Astrocyte (in vitro differentiated cells and primary cell): ENCODE measurements around the gene SLC29A3. TPM values are rescaled to one million over a fixed set of nuclear protein-coding genes. Genes with fewer than 3 reads are reported as not detected.

ENCODE experiments used
- DNase-seq: peaks from one replicate; pipeline ENCODE4 v3.0.0-alpha.2; 2010; ENCODE audit warnings: low read depth
- FAIRE-seq: peaks from 2 replicates; lab custom pipeline; 2011; peaks lifted over from hg19 to GRCh38; lab: Jason Lieb, UNC
- H2AFZ ChIP-seq: 2 replicates; pipeline ENCODE4 v1.6.0; 2012; ENCODE audit warnings: low read depth, low read length, inconsistent platforms
- H3K27ac ChIP-seq: 2 replicates; pipeline ENCODE4 v1.5.1; 2011; ENCODE audit warnings: low read depth, low read length, inconsistent platforms
- H3K27me3 ChIP-seq: 2 replicates; pipeline ENCODE4 v1.6.0; 2011; ENCODE audit warnings: low read length, inconsistent platforms; ENCODE audit not compliant: insufficient read depth
- H3K36me3 ChIP-seq: 2 replicates; pipeline ENCODE4 v1.5.1; 2011; ENCODE audit warnings: low read length, inconsistent platforms; ENCODE audit not compliant: insufficient read depth
- H3K4me1 ChIP-seq: 2 replicates; pipeline ENCODE4 v1.5.1; 2011; ENCODE audit warnings: low read length, inconsistent platforms; ENCODE audit not compliant: insufficient read depth
- H3K4me2 ChIP-seq: 2 replicates; pipeline ENCODE4 v1.6.0; 2012; ENCODE audit warnings: low read length, inconsistent platforms
- H3K4me3 ChIP-seq: 2 replicates; pipeline ENCODE4 v1.5.1; 2011; ENCODE audit warnings: low read depth, mild to moderate bottlenecking, low read length, inconsistent platforms; ENCODE audit not compliant: insufficient read depth
- H3K79me2 ChIP-seq: 2 replicates; pipeline ENCODE4 v1.6.0; 2012; ENCODE audit warnings: mild to moderate bottlenecking, low read length, inconsistent platforms; ENCODE audit not compliant: insufficient read depth
- H3K9ac ChIP-seq: 2 replicates; pipeline ENCODE4 v1.6.0; 2012; ENCODE audit warnings: mild to moderate bottlenecking, low read length, inconsistent platforms
- H3K9me3 ChIP-seq: 2 replicates; pipeline ENCODE4 v1.5.1; 2012; ENCODE audit warnings: low read depth, mild to moderate bottlenecking, low read length, inconsistent platforms; ENCODE audit not compliant: insufficient read depth
- H4K20me1 ChIP-seq: 2 replicates; pipeline ENCODE4 v1.6.0; 2012; ENCODE audit warnings: low read length, inconsistent platforms; ENCODE audit not compliant: insufficient read depth
- H3K27ac Mint-ChIP-seq: one replicate; pipeline ENCODE4 v1.8.0; 2021; ENCODE audit warnings: mild to moderate bottlenecking, mixed read lengths; ENCODE audit not compliant: unreplicated experiment
- H3K27me3 Mint-ChIP-seq: one replicate; pipeline ENCODE4 v1.8.0; 2021; ENCODE audit warnings: low read depth, mixed read lengths; ENCODE audit not compliant: unreplicated experiment
- H3K36me3 Mint-ChIP-seq: one replicate; pipeline ENCODE4 v1.8.0; 2021; ENCODE audit warnings: low read depth, mixed read lengths; ENCODE audit not compliant: unreplicated experiment
- H3K4me1 Mint-ChIP-seq: one replicate; pipeline ENCODE4 v1.8.0; 2021; ENCODE audit warnings: low read depth, mixed read lengths; ENCODE audit not compliant: unreplicated experiment
- H3K4me3 Mint-ChIP-seq: one replicate; pipeline ENCODE4 v1.8.0; 2021; ENCODE audit warnings: mild to moderate bottlenecking, moderate library complexity, mixed read lengths; ENCODE audit not compliant: unreplicated experiment
- H3K9me3 Mint-ChIP-seq: one replicate; pipeline ENCODE4 v1.8.0; 2021; ENCODE audit warnings: mild to moderate bottlenecking, mixed read lengths; ENCODE audit not compliant: unreplicated experiment
- CTCF ChIP-seq: IDR thresholded peaks from 2 replicates; pipeline ENCODE4 v1.5.1; 2011; ENCODE audit warnings: low read depth, mild to moderate bottlenecking, inconsistent platforms, low read length, moderate library complexity; ENCODE audit not compliant: insufficient read depth
- EZH2 ChIP-seq: IDR thresholded peaks from 2 replicates; pipeline ENCODE4 v1.6.1; 2012; ENCODE audit warnings: mild to moderate bottlenecking, low read length, inconsistent platforms; ENCODE audit not compliant: insufficient read depth
- total RNA-seq: library from RNA; stranded (reverse); gene quantifications from 2 replicates; pipeline ENCODE4 v1.2.1, GENCODE V29; 2021

The SLC29A3 gene
- total RNA-seq, 1 donor from 2014 or later = 3.4 TPM

GRCh38 chr10:71274901-71275796 lies 43.9 kb upstream of the SLC29A3 start:
- Mint-ChIP-seq H3K4me3 (no peak overlapping the region), H3K27ac (no peak overlapping the region), H3K9me3 (no peaks in the 10 kb centered on the region), H3K36me3 (peaks cover 10% of the 10 kb centered on the region), H3K27me3 (no peaks in the 10 kb centered on the region), H3K4me1 (peaks cover 19% of the 10 kb centered on the region)
- no peak overlapping the region for H3K4me3 ChIP-seq
- no peak overlapping the region for H3K9ac ChIP-seq
- no peak overlapping the region for H3K4me2 ChIP-seq
- no peaks in the 10 kb centered on the region for H3K27me3 ChIP-seq
- H3K27ac ChIP-seq = no peak overlapping the region
- TF ChIP-seq EZH2 = no peak
- TF ChIP-seq CTCF = no peak
- H3K4me1 ChIP-seq = peaks cover 24% of the 10 kb centered on the region
- H2AFZ ChIP-seq = no peak overlapping the region
- DNase-seq (no peak), FAIRE-seq (no peak)
- peaks cover 18% of the 10 kb centered on the region for H4K20me1 ChIP-seq
- no peaks in the 10 kb centered on the region for H3K36me3 ChIP-seq
- no peaks in the 10 kb centered on the region for H3K79me2 ChIP-seq
- no peaks in the 10 kb centered on the region for H3K9me3 ChIP-seq

GRCh38 chr10:71276873-71277272 lies 42.2 kb upstream of the SLC29A3 start:
- Histone ChIP-seq H4K20me1 (peaks cover 22% of the 10 kb centered on the region), H3K9me3 (no peaks in the 10 kb centered on the region), H3K27me3 (no peaks in the 10 kb centered on the region), H2AFZ (no peak overlapping the region), H3K79me2 (no peaks in the 10 kb centered on the region), H3K36me3 (no peaks in the 10 kb centered on the region), H3K4me3 (no peak overlapping the region), H3K4me1 (peaks cover 11% of the 10 kb centered on the region), H3K27ac (no peak overlapping the region), H3K9ac (no peak overlapping the region), H3K4me2 (no peak overlapping the region)
- FAIRE-seq = no peak
- no peak for TF ChIP-seq CTCF
- TF ChIP-seq EZH2 = no peak
- Mint-ChIP-seq H3K27me3 (no peaks in the 10 kb centered on the region), H3K36me3 (peaks cover 12% of the 10 kb centered on the region), H3K9me3 (no peaks in the 10 kb centered on the region), H3K4me1 (peaks cover 14% of the 10 kb centered on the region), H3K27ac (no peak overlapping the region), H3K4me3 (no peak overlapping the region)
- no peak for DNase-seq
